H1 (cell line): ENCODE data around the gene ALDH1B1. TPM values are rescaled to one million over a fixed set of nuclear protein-coding genes. Genes with fewer than 3 reads are reported as not detected.

ENCODE experiments used
- BRCA1 ChIP-seq: IDR thresholded peaks from 2 replicates; pipeline ENCODE4 v1.6.1; 2012; ENCODE audit warnings: low read depth, low read length, improper control_type of control experiment
- POLR2AphosphoS5 ChIP-seq: IDR thresholded peaks from 2 replicates; pipeline ENCODE4 v1.6.1; 2011; ENCODE audit warnings: low read depth, low read length
- TAF1 ChIP-seq: IDR thresholded peaks from 2 replicates; pipeline ENCODE4 v1.6.1; 2011; ENCODE audit warnings: mild to moderate bottlenecking, low read depth, low read length
- YY1 ChIP-seq: IDR thresholded peaks from 2 replicates; pipeline ENCODE4 v1.6.1; 2011; ENCODE audit warnings: low read depth, mild to moderate bottlenecking, low read length
- polyA plus RNA-seq, 7 experiments: library from polyadenylated mRNA; depleted of rRNA in 3 of 7; stranded (reverse) in 5 of 7; unstranded in 2 of 7; fragments of >200 nt in 5 of 7; fragments of 200-250 nt in 2 of 7; gene quantifications; 1 replicate in 5 of 7; 2 replicates in 1 of 7; 4 replicates in 1 of 7; pipeline versions ENCODE4 v1.2.1 to v1.2.3, GENCODE V29; 2011 to 2013; ENCODE audit warnings: missing spikeins in 2 of 7, mixed read lengths in 2 of 7
- total RNA-seq: library from RNA; stranded (reverse); fragmentation: NEBNext Ultra II Directional; extraction: Animal tissue kit (Norgen Biotek cat#: 25700); gene quantifications from 2 replicates; pipeline ENCODE4 v1.2.1, GENCODE V29; 2021

ALDH1B1 gene
- total and polyA plus RNA-seq, 2 of the 8 experiments (the other 6 are each of a cell fraction or from before 2014, with no cell fraction given): 41.6 to 78.7 TPM

GRCh38 chr9:38442473-38443096 is 50.1 kb downstream of the ALDH1B1 start (continued):
- no peak for TF ChIP-seq TAF1
- TF ChIP-seq POLR2AphosphoS5: no peak
- no peak for TF ChIP-seq YY1
- no peak for TF ChIP-seq BRCA1
